ENCODE measurements around the gene ATXN1.

Gene ATXN1

GRCh38 chr6:16372029-16372776 is 389.1 kb downstream of the ATXN1 start:
- no peak for DNase-seq

GRCh38 chr6:16371401-16371800 is 389.9 kb downstream of the ATXN1 start:
- DNase-seq: no peak

GRCh38 chr6:16370943-16371342 is 390.3 kb downstream of the ATXN1 start:
- no peak for DNase-seq

- DNase-seq: no peak
Measured at GRCh38 chr6:16369989-16370388, 391.3 kb downstream of the ATXN1 start.

GRCh38 chr6:16369140-16369745 is 392.0 kb downstream of the ATXN1 start:
- no peak for DNase-seq

GRCh38 chr6:16367571-16367970 is 393.7 kb downstream of the ATXN1 start:
- no peak for DNase-seq

- no peak for DNase-seq
Measured at GRCh38 chr6:16363749-16364148, 397.5 kb downstream of the ATXN1 start.

- DNase-seq: no peak
Measured at GRCh38 chr6:16362819-16363589, 398.3 kb downstream of the ATXN1 start.

GRCh38 chr6:16362296-16362695 is 399.0 kb downstream of the ATXN1 start:
- DNase-seq: no peak

GRCh38 chr6:16361861-16362260 is 399.4 kb downstream of the ATXN1 start:
- no peak for DNase-seq

GRCh38 chr6:16361121-16361520 is 400.1 kb downstream of the ATXN1 start:
- DNase-seq: no peak

- DNase-seq: no peak
Measured at GRCh38 chr6:16360365-16360764, 400.9 kb downstream of the ATXN1 start.

- DNase-seq: no peak
Measured at GRCh38 chr6:16359563-16359962, 401.7 kb downstream of the ATXN1 start.

- no peak for DNase-seq
Measured at GRCh38 chr6:16358531-16359138, 402.6 kb downstream of the ATXN1 start.

GRCh38 chr6:16355699-16356446 is 405.4 kb downstream of the ATXN1 start:
- DNase-seq: no peak

GRCh38 chr6:16355238-16355637 is 406.0 kb downstream of the ATXN1 start:
- DNase-seq: no peak

- no peak for DNase-seq
Measured at GRCh38 chr6:16354692-16355091, 406.6 kb downstream of the ATXN1 start.

GRCh38 chr6:16352821-16353438 is 408.3 kb downstream of the ATXN1 start:
- no peak for DNase-seq

GRCh38 chr6:16352258-16352635 is 409.0 kb downstream of the ATXN1 start:
- DNase-seq: no peak

GRCh38 chr6:16349544-16349943 is 411.7 kb downstream of the ATXN1 start:
- no peak for DNase-seq

- no peak for DNase-seq
Measured at GRCh38 chr6:16346831-16347230, 414.4 kb downstream of the ATXN1 start.
